ENCODE data around the gene AK4.

GRCh38 chr1:65245295-65245694 lies 97.3 kb downstream of the AK4 start:
- TF ChIP-seq CTCF (IDR thresholded peaks at IDR 0.05; ENCODE audit: low read depth, low read length, poor library complexity, severe bottlenecking), result no peak
- no peak for TF ChIP-seq EZH2phosphoT487 (IDR thresholded peaks at IDR 0.05; ENCODE audit: borderline replicate concordance, low read length)

Measured in DOHH2 (cell line).